ENCODE data around the gene CYBB.

DNA sequence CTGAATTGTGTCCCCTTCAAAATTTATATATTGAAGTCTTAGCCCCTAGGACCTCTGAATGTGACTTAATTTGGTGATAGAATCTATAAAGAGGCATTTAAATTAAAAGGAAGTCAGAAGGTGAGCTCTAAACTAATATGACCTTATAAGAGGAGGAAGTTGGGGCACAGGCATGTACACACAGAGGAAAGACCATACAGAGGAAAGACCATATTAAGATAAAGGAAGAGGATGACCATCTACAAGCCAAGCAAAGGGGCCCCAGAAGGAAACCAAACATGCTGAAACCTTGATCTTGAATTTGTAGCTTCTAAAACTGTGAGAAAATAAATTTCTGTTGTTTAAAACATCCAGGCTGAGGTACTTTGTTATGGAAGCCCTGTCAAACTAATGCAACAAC, 26.9 kb upstream of the CYBB start:
- TF ChIP-seq, protein P1, sequence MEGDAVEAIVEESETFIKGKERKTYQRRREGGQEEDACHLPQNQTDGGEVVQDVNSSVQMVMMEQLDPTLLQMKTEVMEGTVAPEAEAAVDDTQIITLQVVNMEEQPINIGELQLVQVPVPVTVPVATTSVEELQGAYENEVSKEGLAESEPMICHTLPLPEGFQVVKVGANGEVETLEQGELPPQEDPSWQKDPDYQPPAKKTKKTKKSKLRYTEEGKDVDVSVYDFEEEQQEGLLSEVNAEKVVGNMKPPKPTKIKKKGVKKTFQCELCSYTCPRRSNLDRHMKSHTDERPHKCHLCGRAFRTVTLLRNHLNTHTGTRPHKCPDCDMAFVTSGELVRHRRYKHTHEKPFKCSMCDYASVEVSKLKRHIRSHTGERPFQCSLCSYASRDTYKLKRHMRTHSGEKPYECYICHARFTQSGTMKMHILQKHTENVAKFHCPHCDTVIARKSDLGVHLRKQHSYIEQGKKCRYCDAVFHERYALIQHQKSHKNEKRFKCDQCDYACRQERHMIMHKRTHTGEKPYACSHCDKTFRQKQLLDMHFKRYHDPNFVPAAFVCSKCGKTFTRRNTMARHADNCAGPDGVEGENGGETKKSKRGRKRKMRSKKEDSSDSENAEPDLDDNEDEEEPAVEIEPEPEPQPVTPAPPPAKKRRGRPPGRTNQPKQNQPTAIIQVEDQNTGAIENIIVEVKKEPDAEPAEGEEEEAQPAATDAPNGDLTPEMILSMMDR (conservative IDR thresholded peaks at IDR 0.05; ENCODE audit: low read depth in 2 of 2) = no peak
- no peak for TF ChIP-seq NANOG (IDR thresholded peaks at IDR 0.05; ENCODE audit: borderline replicate concordance)
- TF ChIP-seq STAT1 (IDR thresholded peaks at IDR 0.05; ENCODE audit: unreplicated experiment) = no peak
- TF ChIP-seq EZH2 (IDR thresholded peaks at IDR 0.05; ENCODE audit: low read depth, unreplicated experiment) = no peak
- TF ChIP-seq POLR2AphosphoS5 (IDR thresholded peaks at IDR 0.05; ENCODE audit: low read depth) = no peak
- TF ChIP-seq, protein P2, sequence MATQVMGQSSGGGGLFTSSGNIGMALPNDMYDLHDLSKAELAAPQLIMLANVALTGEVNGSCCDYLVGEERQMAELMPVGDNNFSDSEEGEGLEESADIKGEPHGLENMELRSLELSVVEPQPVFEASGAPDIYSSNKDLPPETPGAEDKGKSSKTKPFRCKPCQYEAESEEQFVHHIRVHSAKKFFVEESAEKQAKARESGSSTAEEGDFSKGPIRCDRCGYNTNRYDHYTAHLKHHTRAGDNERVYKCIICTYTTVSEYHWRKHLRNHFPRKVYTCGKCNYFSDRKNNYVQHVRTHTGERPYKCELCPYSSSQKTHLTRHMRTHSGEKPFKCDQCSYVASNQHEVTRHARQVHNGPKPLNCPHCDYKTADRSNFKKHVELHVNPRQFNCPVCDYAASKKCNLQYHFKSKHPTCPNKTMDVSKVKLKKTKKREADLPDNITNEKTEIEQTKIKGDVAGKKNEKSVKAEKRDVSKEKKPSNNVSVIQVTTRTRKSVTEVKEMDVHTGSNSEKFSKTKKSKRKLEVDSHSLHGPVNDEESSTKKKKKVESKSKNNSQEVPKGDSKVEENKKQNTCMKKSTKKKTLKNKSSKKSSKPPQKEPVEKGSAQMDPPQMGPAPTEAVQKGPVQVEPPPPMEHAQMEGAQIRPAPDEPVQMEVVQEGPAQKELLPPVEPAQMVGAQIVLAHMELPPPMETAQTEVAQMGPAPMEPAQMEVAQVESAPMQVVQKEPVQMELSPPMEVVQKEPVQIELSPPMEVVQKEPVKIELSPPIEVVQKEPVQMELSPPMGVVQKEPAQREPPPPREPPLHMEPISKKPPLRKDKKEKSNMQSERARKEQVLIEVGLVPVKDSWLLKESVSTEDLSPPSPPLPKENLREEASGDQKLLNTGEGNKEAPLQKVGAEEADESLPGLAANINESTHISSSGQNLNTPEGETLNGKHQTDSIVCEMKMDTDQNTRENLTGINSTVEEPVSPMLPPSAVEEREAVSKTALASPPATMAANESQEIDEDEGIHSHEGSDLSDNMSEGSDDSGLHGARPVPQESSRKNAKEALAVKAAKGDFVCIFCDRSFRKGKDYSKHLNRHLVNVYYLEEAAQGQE (IDR thresholded peaks at IDR 0.05; ENCODE audit: unreplicated experiment) = no peak
- no peak for TF ChIP-seq EZH2phosphoT487 (IDR thresholded peaks at IDR 0.05; ENCODE audit: unreplicated experiment)
- no peak for TF ChIP-seq ZNF331 (CRISPR knock-in tag; IDR thresholded peaks at IDR 0.05; ENCODE audit: low read depth)
- TF ChIP-seq JUNB (IDR thresholded peaks at IDR 0.05; ENCODE audit: unreplicated experiment) = no peak
- TF ChIP-seq, protein P3, sequence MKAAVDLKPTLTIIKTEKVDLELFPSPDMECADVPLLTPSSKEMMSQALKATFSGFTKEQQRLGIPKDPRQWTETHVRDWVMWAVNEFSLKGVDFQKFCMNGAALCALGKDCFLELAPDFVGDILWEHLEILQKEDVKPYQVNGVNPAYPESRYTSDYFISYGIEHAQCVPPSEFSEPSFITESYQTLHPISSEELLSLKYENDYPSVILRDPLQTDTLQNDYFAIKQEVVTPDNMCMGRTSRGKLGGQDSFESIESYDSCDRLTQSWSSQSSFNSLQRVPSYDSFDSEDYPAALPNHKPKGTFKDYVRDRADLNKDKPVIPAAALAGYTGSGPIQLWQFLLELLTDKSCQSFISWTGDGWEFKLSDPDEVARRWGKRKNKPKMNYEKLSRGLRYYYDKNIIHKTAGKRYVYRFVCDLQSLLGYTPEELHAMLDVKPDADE (IDR thresholded peaks at IDR 0.05) = no peak
- no peak for TF ChIP-seq ZNF114 (CRISPR knock-in tag; IDR thresholded peaks at IDR 0.05)
- TF ChIP-seq CREB1 (CRISPR knock-in tag; IDR thresholded peaks at IDR 0.05; ENCODE audit: low read depth) = no peak
